HG03457 (cell line): Measurements from ENCODE around the gene TFCP2.
A peak's percentile ranks its signal among the peaks of the same experiment; 100 is the strongest.

Source experiments
- ATAC-seq: cut with Tn5 transposase; IDR thresholded peaks from one replicate; pipeline ENCODE4 v1.9.1; 2021; ENCODE audit warnings: moderate number of reproducible peaks; ENCODE audit not compliant: unreplicated experiment

TFCP2 gene

GRCh38 chr12:51047655-51048540 is 125.0 kb downstream of the TFCP2 start, which contains the start of gene LETMD1:
TSS of gene LETMD1 (plus strand) at chr12:51048327. CDS start at chr12:51048357, 30 bp downstream.
- peak; percentile 93 for ATAC-seq
